PC-9 (cell line): ENCODE measurements around the gene BOLA1.

Source experiments
- CTCF ChIP-seq: fragments of 200-600 bp; sonication (generic); conservative IDR thresholded peaks from 2 replicates; pipeline ENCODE4 v1.6.1; 2017; ENCODE audit warnings: mixed run types, antibody characterized with exemption, mild to moderate bottlenecking, moderate library complexity
- EZH2 ChIP-seq: fragments of 200-600 bp; sonication (generic); IDR thresholded peaks from 2 replicates; pipeline ENCODE4 v1.8.0; 2017; ENCODE audit warnings: antibody characterized with exemption, low read depth

- no peak for TF ChIP-seq CTCF
- no peak for TF ChIP-seq EZH2
Observed at GRCh38 chr1:149931212-149931790, 31.9 kb downstream of the BOLA1 start.
